HG03460 (cell line): ENCODE data around the gene GALNT10.

Source experiments
- ATAC-seq: cut with Tn5 transposase; IDR thresholded peaks from one replicate; pipeline ENCODE4 v1.9.1; 2021; ENCODE audit not compliant: unreplicated experiment

GALNT10 gene

DNA sequence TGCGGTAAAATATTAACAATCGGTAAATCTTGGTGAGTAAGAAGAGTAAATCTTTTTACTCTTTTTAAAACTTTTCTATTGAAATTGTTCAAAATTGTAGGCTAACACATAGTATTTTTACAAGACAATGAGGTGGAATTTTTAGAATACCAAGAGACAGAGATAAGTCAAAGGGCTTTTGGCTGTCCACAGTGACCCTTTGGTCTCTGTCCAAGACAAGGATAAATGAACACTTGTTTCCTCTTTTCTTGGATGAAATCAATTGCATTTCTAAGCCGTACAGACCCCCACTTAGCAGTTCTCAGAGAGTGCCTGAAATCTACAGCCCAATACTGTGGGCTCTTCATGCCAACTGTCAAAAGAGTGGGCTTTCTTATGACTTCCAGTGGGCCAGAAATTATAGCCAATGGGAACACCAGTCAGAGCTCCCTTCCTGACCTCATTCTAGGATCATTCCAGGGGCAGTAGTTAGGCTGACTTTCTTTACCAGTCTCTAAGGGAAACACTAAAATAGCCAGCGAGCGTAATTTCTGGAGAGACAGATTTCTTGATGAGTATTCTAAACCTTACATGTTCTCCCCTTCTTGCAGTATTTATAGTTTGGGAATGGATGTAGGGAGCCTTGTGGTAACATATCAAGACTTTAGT, 74.1 kb downstream of the GALNT10 start:
- ATAC-seq, result no peak

DNA sequence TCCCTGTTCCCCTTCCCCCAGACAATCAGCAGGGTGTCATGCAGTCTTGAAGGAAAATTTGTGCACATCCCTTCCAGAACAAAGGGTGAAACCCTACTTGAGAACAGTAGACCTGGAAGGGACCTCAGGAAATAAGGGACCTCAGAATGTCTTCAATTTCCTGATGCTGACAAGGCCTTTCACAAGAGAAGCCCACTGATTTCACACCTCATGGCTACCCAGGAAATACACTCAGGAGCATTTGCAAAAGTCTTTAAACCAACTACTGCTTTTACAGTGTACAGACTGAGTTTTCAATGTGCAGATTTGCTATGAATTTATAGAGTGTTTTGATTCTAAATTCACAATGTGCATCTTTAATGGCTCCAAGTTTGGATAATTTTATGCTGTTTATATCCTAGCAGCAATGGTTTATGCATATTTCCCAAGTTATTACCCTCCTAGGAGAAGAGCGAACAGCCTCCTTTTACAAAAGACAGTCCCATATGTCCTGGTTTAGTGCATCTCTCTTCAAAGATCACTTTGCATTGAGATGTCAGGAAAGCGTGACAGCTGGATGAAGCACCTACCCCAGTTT, 74.8 kb downstream of the GALNT10 start:
- ATAC-seq, result no peak

DNA sequence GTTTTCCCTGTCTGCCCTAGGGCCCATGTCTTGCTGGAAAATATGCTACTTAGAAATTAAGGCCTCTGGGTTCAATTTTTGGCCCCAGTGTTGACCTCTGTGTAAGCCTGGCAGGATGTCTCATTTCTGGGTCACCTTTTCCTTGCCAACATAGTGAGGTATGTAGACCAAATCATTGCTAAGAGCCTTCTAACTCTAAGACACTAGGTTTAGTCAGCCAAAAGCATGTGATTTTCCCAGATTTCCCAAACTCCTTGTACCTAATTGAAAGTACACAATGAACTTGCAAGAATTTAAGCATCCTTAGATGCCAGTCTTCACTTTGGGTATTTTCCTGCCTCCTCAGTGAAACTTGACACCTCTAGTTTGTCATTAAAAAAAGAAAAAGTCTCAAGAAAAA, 77.0 kb downstream of the GALNT10 start:
- no peak for ATAC-seq

DNA sequence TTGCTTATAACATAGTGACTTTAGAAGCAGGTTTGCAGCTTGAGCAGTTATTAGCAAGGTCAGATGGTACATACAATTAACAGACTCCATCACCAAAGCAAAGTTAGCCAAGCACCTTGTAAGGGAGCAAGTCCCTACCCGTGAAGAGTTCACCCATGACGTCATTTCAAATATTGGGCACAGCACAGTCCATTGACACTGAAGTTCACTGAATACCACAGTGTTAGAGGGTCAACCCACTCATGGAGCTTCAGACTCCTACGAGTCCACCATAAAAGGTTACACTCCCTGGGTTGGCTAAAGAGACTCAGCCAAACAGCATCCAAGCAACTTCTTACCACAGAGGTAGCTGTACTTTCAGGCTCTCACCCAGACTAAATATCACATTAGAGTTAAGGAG, 77.5 kb downstream of the GALNT10 start:
- no peak for ATAC-seq

DNA sequence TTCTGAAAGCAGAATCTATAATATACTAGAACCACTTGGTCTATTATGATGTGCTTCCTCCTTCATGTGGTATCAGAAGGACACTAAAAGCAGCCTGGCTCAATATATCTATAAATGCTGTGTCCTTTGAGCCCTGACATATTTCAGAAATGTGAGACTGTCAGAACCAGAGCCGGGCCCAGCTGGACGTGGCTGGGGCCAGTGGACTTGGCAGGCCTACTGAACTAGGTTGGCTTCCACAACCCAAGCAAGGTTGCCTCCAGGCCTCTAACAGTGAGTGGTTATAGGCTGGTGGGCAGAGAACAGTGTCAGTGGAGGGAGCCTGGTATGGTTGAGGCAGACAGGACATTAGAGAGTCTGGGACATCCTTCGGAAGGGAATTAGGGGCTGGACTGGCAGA, 78.9 kb downstream of the GALNT10 start:
- ATAC-seq, result no peak

DNA sequence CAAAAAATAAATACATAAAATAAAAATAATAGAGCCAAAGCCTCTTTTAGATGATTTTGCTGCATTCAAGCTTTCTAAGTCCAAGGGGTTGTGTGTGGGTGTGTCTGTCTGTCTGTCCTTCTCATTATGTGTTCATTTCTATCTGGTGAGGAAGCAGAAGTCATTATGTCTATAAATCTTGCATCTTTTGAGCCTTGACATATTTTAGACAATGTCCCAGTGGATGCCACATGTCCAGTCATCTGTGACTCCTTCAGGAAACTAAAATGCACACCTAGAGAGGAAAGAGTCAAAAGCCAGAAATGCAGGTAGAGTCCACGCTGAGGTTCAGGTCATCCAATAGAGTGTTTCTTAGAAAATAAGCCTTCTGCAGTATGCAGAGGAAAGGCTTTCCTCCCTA, 80.9 kb downstream of the GALNT10 start:
- ATAC-seq, result no peak

DNA sequence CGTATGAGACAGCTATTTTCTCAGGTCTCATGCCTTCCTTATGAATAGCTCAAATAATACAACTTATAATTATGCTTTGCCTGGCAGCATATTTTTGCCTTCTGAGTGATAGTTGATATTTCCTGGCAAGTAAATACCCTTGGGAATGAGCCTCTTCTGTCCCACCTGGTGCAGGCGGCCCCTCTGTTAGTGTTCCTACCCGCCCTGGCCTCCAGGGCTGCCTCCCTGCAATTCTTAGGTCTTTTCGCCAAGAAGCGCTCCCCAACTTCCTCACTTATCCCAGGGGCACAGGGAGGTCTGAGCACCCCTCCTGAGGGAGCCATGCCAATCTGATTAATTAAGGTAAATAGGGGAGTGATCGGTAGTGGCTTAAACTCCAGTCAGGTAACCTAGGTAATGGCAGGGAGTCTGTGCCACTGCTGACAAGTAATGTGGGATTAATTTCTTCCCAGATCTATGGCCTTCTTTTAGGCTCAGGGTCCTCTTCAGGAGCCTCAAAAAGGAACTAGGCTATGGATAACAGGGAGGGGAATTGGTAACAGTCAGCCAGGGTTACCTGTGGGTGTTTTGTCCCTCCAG, 81.5 kb downstream of the GALNT10 start:
- no peak for ATAC-seq

DNA sequence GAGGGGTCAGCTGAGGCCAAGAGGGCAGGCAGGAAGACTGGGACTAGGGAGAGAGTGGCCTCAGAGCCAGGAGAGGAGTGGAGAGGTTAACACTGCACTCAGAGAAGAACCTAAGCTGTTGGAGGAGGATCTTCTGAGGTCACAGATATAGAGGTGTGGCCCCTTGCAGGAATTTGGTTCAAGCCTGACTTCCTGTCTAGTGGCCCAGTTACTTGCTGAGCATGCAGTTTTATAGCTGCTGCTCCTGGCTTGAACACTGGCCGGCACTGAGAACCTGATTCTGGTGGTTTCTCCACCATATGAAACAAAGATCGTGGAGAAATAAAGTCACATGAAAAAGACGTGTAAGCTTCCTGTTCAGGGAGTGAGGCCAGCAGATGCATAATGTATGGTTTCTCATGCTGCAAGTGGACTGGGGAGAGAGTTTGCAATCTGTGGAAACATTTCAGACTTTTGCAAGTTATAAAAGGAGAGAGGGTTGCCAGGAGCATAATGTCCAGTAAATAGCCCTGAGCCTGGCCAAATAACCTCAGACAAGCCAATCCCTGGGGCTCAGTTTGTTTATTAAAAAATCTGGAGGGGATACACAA, 82.6 kb downstream of the GALNT10 start:
- peak; percentile 64 for ATAC-seq

DNA sequence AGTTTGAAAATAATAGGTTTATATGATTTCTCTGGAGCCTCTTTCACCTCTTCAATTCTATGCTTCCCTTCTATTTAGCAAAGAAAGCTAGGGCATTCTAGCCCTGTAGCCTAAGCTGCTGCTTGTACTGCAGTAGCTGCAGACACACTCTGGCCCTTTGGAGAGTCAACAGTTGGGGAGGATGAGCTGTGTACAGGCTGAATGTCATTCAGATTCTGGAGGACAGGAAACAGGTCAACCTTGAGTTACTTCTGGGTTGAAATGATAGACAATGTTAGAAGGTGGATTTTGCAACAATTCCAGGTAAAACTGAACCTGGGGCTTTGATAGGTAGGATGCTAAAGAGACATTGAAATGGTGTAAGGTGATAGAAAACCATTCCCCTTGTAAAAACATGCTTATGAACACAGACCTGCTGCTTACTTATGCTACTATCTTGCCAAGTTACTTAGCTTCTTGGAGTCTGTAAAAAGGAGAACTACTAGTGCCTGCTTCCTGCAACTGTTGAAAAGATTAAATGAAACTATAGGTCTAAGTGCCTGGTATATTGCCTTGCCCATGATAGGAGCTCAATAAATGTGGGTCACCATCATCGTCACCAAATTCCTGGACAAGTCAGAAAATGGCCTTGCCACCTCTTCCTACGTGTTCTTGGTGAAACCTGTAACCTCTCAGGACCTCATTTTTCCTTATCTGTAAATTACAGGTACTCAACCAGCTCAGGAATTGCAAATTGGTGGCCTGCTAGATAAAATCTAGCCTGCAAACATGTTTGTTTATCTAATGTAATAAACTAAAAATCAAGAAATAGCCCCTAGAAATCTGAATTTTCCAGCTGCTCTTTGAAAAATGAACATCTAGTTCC, 83.7 kb downstream of the GALNT10 start:
- ATAC-seq, result no peak

DNA sequence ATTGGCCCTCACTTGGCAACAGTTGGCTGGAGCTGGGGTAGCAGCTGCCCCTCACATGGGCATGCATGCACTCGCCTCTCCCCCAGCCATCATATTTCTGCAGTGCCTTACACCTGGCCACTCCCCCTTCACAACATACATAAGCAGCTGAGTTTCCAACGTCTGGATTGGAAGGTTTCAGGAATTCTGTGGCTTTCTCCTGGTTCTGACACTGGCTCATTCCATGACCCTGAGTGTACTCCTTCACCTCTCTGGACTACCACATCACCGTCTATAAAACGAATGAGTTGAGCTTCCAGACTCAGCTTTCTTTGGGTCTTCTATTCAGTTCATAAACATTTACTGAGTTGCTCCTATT, 84.3 kb downstream of the GALNT10 start:
- no peak for ATAC-seq

DNA sequence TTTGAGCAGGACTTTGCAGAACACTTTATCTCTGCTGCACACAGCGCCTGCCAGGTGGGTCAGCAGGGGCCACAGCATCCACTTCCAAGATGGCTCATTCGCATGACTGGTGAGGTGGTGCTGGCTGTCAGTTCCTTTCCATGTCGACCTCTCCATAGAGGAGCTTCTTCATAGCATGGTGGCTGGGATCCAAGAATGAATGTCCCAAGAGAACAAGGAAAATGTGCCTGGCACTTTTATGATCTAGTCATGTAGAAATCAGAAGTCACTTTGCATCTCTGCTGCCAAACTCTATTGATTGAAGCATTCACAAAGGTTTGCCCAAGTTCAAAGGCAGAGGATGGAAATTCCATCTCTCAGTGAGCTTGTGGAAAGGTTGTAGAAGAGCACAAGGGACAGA, 85.0 kb downstream of the GALNT10 start:
- no peak for ATAC-seq

DNA sequence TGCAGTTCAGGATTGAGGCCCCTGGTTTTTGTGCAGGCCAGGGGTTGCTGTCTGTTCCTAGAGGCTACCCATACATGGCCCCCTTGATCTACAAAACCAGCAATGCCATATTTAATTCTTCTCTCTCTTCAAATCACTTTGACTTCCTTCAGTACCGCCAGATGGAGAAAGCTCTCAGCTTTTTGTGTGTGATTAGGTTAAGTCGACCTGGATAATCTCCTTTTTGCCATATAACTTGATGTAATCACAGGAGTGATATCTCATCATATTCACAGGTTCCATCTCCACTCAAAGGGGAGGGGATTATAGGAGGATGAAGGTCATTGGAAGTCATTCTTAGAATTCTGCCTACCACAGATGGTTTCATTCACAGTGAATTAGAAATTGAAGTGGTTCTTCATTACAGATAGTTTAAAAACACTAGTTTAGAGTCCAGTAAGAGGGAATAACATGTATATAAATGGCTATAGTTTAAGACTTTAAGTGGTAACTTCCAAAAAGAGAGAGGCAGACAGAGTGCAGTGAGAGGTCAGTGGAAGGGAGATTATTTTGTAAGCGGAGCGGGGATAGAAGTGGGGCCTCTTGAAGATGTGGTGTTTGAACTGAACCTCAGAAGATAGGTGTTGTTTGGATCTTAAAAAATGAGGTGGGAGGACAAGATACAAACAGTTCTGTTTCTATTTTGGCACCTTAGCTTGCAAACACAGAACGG, 85.9 kb downstream of the GALNT10 start:
- ATAC-seq, result no peak

DNA sequence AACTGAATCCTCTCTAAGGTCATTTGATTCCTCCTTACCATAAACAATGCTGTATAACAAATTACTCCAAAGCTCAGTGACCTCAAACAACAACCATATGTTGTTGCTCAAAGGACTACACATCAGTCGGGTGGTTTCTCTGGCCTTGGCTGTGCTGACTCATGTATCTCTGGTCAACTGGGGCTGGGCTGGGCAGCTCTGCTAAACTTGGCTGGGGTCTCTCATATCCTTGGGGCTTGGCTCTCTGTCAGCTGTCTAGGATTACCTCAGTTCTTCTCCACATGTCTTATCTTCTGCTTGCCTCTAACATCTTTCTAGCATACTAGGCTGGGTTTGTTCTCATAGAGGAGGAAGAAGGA, 86.4 kb downstream of the GALNT10 start:
- ATAC-seq, result no peak

DNA sequence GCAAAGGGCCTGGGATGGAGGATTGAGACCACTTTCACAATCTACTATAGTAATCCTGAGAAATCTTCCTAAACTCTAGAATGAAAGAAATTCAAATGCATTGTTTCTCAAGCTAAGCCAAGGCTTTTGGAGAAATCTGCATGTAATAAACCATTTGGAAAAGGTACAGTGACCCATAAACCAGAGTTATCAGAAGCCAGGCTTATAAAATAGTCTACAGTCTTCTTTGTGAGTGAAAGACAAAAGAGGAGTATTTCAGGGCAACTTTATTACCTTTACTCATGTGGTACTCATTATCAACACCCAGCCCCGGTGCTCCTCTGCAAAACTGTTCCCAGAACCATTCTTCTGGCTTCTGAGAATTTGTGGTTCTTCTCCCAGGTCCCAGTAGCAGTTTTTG, 87.0 kb downstream of the GALNT10 start:
- no peak for ATAC-seq

DNA sequence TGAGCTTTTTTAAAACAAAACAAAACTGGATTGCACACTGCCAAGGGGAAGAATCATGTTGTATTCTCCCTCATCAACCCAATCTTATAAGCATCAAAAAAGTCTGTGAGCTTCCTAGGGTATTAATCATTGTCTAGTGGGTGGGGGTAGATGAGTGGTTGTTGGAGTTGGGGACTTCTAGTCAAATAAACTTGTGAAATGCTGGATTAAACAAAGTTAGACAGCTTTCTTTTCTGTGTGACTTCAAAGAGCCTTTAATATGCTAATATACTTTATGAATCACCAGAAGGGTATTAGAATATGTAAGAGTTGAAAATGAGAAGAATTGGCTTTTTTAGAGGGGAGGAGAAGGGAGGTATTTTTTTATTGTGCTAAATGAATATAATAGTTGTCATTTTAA, 87.7 kb downstream of the GALNT10 start:
- ATAC-seq, result no peak

DNA sequence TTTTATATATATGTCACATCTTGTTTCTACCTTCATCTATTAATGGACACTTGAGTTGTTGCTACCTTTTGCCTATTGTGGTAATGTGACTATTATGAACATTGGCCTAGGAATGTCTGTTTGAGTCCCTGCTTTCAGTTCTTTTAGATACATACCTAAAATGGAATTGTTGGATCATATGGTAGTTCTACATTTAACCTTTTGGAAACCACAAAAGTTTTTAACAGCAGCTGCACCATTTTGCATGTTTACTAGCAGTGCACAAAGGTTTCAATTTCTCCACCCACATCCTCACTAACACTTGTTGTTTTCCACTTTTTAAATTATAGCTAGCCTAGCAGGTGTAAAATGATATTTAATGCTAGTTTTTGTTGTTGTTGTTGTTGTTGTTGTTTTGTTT, 88.4 kb downstream of the GALNT10 start:
- ATAC-seq, result peak; percentile 63

DNA sequence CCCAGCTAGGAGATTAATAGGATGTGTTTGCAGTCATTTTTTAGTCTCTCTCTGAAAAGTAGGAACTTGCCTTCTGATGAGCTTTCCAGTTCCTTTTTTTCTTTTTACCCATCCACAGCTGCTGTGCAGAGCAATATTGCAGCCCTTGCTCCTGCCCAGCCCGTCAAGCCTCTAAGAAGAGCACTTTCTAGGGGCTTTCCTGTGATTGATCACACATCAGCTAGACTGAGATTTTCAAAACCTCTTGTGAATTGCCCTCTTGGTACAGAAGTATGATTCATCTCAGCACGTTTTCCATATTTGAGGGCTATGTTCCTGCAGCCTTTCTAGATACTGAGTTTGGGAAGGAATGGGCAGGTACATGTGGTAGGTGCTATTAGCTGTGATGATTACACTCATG, 93.9 kb downstream of the GALNT10 start:
- ATAC-seq, result peak; percentile 88

DNA sequence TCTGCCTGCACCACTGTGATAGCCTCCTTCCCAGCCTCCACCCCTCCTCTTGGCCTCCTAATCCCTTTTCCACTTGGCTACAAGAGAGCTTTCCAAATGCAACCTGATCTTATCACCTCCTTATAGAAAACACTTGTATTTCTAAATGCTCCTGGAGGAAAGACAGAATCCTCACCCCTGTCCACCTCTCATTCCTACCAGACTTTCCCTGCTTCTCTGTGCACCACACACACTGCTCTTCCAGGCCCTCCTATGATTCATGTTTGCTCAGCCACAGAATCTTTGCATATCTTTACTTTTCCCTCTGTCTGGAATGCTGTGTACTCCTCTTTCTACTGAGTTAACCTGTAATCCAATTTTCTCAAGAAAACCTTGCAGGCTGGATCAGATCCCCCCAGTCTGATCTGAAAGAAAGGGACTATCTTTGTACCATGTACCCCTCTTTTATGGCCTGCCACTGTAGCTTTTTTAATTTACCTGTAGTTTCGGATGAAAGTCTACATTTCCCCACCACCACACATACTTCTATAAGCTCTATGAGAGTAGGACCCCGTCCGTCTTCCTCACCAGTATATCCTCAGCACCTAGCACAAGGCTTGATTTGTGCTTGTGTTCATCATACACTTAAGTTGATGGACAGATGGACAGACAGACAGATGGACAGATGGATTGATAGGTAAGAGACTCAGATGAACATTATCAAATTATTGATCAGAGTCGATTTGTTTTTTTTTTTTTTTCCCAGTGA, 95.3 kb downstream of the GALNT10 start:
- ATAC-seq, result no peak

DNA sequence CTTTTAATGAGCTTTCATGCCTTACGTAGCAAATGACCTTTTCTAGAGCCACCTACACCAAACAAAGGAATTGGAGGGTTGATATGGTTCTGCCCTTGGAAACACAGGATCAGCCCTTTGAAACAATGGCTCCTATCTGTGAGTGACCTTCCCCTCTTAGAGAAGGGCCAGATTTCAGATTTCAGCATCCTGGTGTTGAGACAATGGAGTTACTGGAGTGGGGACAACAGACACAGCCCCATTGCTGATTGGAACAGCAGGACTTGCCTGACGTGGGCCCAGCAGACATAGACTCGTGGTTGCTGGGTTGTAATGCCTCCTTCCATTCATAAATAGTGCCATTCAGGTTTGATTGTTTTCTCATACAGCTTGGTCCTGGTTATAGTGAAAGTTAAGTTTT, 96.0 kb downstream of the GALNT10 start:
- ATAC-seq, result no peak

DNA sequence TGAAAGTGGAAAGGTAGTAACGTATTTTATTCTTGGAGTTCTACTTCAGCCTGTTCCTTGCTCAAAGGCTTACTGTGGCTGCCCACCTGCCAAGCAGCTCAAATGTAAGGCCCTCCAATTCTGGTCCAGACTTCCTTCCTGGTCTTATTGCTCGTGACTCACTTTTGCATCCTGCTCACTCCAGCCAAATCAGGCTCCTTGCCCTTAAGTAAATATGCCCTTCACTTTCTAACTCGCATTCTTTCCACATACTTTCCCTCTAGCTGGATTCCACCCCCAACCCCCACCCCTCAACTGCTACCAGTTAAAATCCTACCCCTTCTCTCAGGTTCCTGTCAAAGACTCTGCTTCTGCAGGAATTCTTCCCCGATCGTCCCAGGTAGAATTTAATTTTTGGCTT, 96.6 kb downstream of the GALNT10 start:
- ATAC-seq, result no peak
